HFF-Myc (cell line): ENCODE results near the gene WDR7.

Experiments
- DNase-seq: peaks from one replicate; pipeline ENCODE4 v3.0.0-alpha.2; 2011; ENCODE audit warnings: low read depth; ENCODE audit errors: extremely low read depth
- H3K4me3 ChIP-seq: replicated peaks from 2 replicates; pipeline ENCODE4 v1.5.1; 2011; ENCODE audit warnings: low read depth, mild to moderate bottlenecking, control low read depth, low read length
- TF ChIP-seq, protein P1 (sequence below): IDR thresholded peaks from 2 replicates; pipeline ENCODE4 v1.5.1; 2012; ENCODE audit warnings: mild to moderate bottlenecking, low read depth, low read length, control low read depth; ENCODE audit errors: missing control alignments

The WDR7 gene

DNA sequence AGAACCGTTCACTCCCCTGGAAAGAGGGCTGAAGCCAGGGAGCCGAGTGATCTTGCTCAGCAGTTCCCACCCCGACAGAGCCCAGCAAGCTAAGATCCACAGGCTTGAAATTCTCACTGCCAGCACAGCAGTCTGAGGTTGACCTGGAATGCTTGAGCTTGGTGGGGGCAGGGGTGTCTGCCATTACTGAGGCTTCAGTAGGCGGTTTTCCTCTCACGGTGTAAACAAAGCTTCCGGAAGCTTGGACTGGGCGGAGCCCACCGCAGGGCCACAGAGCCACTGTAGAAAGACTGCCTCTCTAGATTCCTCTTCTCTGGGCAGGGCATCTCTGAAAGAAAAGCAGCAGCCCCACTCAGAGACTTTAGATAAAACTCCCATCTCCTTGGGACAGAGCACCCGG is 180.8 kb downstream of the WDR7 start:
- TF ChIP-seq, protein P1, sequence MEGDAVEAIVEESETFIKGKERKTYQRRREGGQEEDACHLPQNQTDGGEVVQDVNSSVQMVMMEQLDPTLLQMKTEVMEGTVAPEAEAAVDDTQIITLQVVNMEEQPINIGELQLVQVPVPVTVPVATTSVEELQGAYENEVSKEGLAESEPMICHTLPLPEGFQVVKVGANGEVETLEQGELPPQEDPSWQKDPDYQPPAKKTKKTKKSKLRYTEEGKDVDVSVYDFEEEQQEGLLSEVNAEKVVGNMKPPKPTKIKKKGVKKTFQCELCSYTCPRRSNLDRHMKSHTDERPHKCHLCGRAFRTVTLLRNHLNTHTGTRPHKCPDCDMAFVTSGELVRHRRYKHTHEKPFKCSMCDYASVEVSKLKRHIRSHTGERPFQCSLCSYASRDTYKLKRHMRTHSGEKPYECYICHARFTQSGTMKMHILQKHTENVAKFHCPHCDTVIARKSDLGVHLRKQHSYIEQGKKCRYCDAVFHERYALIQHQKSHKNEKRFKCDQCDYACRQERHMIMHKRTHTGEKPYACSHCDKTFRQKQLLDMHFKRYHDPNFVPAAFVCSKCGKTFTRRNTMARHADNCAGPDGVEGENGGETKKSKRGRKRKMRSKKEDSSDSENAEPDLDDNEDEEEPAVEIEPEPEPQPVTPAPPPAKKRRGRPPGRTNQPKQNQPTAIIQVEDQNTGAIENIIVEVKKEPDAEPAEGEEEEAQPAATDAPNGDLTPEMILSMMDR, result no peak
- H3K4me3 ChIP-seq, result no peak overlapping the region
- DNase-seq, result no peak

DNA sequence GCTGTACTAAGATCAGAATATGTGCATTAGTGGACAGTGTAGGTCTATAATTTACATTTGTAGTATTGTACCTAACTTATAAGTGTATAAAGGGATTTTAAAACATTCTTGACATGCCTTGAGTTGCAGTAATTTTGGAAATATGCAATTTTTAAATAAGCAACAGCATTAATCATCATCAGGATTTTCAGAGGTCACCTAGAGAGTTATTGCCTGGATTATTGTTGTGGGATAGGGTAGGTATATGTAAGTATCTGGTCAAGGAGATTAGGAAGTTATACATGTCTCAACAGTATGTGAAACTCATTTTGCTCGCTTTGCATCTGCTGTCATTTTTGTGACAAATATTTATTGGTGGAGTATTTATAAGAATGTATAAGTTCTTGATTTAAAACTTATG is 184.2 kb downstream of the WDR7 start:
- TF ChIP-seq, protein P1, result no peak
- DNase-seq, result no peak
- no peak overlapping the region for H3K4me3 ChIP-seq

DNA sequence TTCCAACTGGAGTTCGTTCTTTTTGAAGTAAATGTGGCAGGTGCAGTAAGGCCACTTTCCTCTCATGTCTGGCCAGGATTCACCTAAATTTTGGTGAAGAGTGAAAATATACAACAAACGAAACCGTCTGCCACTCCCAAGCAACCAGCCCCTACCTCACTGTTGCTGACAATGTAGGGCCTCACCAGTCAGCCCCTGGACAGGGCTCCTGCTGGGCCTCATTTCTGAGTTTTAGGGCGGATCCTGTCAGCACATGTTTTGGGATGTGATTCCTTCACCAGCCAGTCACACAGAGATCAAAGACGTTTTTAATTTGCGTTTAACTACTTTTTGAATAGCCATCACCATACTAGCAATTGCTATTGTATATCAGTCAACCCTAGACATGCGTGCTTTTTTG is 185.0 kb downstream of the WDR7 start:
- TF ChIP-seq, protein P1, result no peak
- no peak for DNase-seq

DNA sequence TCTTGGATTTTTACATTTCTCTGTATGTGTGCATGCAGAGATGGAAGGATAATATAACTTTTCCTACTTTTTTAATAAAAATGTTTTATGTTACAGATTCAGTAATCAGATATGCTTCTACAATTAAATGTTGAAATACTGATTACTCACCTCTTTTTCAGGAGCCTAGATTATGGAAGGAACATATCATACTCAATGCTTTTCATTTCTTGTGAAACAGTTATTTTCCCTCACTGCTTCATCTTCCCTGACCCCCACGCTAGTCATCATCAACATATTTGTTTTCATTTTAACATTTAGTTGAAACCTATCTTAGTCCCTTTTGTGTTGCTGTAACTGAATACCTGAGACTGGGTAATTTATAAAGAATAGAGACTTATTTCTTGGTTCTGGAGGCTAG is 190.7 kb downstream of the WDR7 start:
- DNase-seq, result no peak
- H3K4me3 ChIP-seq, result no peak overlapping the region
- TF ChIP-seq, protein P1, result no peak

More for the DNA sequence above, 185.0 kb downstream of the WDR7 start:
- no peak overlapping the region for H3K4me3 ChIP-seq

DNA sequence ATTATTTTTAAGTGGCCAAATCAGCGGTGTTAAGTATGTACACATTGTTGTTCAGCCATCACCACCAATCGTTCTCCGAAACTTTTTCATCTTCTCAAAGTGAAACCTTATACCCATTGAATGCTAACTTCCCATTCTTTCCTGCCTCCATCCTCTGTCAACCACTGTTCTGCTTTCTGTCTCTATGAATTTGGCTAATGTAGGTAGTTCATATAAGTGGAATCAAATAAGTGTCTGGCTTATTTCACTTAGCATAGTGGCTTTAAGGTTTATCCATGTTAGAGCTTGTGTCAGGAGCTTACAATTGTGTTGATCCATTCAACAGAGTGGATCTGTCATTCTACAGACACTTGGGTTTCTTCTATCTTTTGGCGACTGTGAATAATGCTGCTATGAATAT is 192.1 kb downstream of the WDR7 start:
- TF ChIP-seq, protein P1, result no peak
- DNase-seq, result no peak
- H3K4me3 ChIP-seq, result no peak overlapping the region

DNA sequence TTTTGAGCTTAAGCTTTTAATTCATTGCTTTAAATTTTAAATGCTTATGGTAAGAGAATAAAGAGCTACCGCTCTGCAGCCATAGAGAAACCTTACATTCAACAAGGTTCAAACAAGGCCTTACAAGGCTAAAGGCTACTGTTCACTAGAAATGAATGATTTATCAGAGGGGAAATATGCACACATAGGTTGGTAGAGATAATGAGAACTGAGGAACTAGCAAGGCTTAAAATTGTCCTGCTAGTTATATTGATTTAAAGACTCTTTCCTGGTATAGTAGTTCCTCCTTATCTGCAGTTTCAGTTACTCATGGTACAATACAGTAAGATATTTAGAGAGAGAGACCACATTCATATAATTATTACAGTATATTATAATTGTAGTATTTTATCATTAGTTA is 193.4 kb downstream of the WDR7 start:
- no peak for DNase-seq
- H3K4me3 ChIP-seq, result no peak overlapping the region
- TF ChIP-seq, protein P1, result no peak

DNA sequence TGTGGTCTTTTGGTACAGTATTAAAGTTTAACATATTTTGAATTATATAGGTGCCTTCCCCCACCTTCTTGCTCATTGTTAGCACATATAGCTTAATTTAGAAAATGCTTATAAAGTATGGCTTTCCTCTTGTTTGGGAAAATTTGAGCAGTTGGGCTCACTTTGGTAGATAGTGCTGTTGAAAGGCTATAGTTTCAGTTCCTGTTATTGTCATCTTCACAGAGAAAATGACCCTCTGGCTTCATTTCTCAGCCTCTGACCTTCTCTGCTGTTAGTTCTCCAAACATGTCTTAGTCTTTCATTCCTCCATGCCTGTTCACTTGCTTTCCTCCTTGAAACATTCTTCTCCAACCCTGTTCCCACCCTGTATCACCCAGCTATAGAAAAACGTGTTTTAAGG is 200.6 kb downstream of the WDR7 start:
- no peak overlapping the region for H3K4me3 ChIP-seq
- TF ChIP-seq, protein P1, result no peak
- DNase-seq, result no peak
